ENCODE measurements around the gene USP22. TPM values are rescaled to one million over a fixed set of nuclear protein-coding genes. Genes with fewer than 3 reads are reported as not detected.

Gene USP22
- total RNA-seq, 1 donor from 2014 or later, result 160 TPM

DNA sequence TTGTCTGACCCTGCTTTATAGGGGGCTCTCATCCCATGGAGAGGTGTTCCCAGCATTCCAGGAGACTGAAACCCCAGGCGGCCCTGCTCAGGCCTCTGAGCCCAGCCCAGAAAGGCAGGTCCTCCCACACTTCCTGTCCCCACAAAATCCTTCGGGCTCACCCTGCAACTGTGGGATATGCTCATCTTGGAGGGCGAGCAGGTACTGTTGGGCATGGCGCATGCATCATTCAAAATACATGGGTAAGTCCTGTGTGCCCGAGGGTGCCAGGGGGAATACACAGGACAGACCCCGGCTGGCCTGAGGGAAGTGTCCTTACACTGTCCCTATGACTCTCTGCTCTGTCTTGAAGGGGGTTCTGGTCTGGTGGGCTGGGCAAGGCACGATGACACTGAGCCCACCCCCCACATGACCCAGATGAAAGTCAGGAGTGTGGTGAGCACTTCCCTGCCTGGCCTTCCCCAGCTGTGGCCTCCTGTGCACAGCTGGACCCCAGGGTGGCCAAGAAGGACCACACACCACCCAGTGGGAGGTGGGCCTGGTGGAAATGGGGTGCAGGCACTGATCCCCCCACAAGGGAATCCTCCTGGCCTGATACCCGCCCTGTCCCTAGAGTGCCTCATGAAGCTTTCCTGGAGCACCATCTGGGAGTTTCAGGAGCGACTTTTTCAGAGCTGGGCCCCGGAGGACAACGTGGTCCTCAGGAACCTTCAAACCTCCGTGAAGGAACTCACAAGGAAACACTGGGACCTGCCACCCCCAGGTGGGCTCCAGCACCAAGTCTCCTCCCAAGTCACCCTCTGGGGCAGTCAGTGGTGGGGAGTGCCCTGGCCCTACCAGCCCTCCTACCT lies 46.7 kb downstream of the USP22 start:
- peaks cover 23% of the 10 kb centered on the region for H3K4me1 ChIP-seq
- peak; percentile 45 for DNase-seq
- no peaks in the 10 kb centered on the region for H3K27me3 ChIP-seq
- no peak for TF ChIP-seq CTCF (IDR thresholded peaks at IDR 0.05)
- no peak overlapping the region for H3K27ac ChIP-seq
- ATAC-seq, result no peak
- H3K36me3 ChIP-seq, result peaks cover 21% of the 10 kb centered on the region
- intact Hi-C loops (cut with DNase I), result no loop called here
- no peaks in the 10 kb centered on the region for H3K9me3 ChIP-seq
- H3K4me3 ChIP-seq, result no peak overlapping the region

DNA sequence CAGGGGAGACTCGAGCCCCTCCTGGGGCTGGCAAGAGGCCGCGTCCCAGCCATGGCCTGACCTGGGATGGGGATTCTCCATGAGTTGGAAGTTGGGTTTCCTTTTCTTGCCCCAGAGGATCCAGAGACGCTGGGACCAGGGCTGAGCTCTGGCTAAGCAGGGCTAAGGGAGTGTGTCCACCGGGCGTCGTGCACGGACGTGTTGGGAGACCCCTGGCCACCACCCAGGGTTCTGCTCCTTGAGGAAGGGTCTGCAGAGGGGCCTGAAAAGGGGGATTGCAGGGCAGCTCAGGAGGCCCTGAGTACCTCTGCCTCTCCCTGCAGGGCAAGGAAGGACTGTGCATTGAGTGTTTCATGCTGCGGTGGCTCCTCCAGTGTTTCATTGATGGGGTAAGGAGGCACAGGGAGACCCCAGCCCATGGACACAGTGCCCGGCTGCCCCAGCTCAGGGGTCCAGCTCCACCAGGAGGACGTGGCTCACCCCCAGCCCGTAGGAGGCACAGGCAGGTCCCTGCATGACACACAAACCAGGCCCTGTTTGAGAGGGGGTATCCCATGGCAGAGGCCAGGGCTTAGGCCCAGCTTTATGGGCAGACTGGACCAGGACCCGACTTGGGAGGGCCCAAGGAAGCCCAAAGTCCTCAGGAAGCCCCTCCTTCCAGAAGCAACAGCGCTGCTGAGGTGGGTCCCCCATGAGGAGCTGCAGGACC lies 47.5 kb downstream of the USP22 start:
- Histone ChIP-seq H3K9me3 (no peaks in the 10 kb centered on the region), H3K27me3 (no peaks in the 10 kb centered on the region), H3K4me1 (peaks cover 23% of the 10 kb centered on the region), H3K27ac (no peak overlapping the region), H3K4me3 (no peak overlapping the region), H3K36me3 (peaks cover 16% of the 10 kb centered on the region)
- TF ChIP-seq CTCF (IDR thresholded peaks at IDR 0.05), result no peak
- DNase-seq (peak; percentile 53), ATAC-seq (no peak)
- intact Hi-C loops (cut with DNase I), result no loop called here

- DNase-seq (no peak), ATAC-seq (no peak)
- H3K9me3 ChIP-seq, result no peaks in the 10 kb centered on the region
- peaks cover 19% of the 10 kb centered on the region for H3K4me1 ChIP-seq
- no peak for TF ChIP-seq CTCF (IDR thresholded peaks at IDR 0.05)
- no peak overlapping the region for H3K4me3 ChIP-seq
- H3K36me3 ChIP-seq, result peaks cover 10% of the 10 kb centered on the region
- intact Hi-C loops (cut with DNase I), result no loop called here
- no peaks in the 10 kb centered on the region for H3K27me3 ChIP-seq
- no peak overlapping the region for H3K27ac ChIP-seq
These were observed 48.0 kb downstream of the USP22 start for GRCh38 chr17:20994779-20995149.

- intact Hi-C loops (cut with DNase I), result no loop called here
- no peak overlapping the region for H3K4me3 ChIP-seq
- peaks cover 8% of the 10 kb centered on the region for H3K36me3 ChIP-seq
- H3K9me3 ChIP-seq, result no peaks in the 10 kb centered on the region
- ATAC-seq, result peak; percentile 34
- no peaks in the 10 kb centered on the region for H3K27me3 ChIP-seq
- peaks cover 12% of the 10 kb centered on the region for H3K4me1 ChIP-seq
- peak; percentile 68 for DNase-seq
- no peak overlapping the region for H3K27ac ChIP-seq
- no peak for TF ChIP-seq CTCF (IDR thresholded peaks at IDR 0.05)
These were observed 48.7 kb downstream of the USP22 start for GRCh38 chr17:20993863-20994778.

DNA sequence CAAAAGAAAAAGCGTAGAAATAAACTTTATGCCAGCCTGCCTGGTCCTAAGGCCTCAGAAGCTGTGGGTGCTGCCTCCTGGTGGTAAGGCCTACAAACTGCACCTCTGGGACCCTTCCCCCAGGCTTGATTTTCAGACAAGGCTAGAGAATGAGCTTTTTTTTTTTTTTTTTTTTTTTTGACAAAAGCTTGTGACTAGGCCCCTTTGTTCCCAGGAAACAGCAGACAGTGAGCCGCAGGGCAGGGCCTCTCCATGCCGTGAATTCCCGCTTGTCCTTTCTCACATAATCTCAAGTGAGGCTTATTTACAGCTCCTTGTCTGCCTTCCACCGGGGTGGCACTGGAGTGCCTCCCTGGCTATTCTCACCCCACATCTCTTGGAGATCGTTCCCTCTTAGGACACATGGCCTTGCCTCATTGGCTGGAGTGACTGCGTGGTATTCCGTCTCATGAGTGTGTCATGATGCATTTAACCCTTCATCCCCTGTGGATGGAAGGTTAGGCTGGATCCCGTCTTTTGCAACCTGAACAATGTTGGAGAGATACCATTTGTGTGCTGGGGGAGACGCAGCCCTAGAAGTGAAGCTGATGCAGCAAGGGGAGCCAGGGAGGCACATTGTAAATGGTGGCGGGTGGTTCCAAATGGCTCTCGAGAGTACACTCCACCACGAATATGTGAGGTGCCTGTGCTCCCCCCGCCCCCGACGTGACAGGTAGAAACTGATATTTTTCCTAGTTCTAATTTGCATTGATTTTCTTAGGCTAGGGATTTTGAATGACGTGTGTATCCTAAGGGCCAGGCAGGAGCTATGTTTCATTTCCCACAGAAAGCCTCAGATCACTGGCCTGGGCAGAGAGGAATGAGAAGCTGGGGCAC lies 49.6 kb downstream of the USP22 start:
- TF ChIP-seq CTCF (IDR thresholded peaks at IDR 0.05), result peak; percentile 87
- Histone ChIP-seq H3K4me1 (peaks cover 9% of the 10 kb centered on the region), H3K36me3 (peaks cover 5% of the 10 kb centered on the region), H3K4me3 (no peak overlapping the region), H3K27me3 (no peaks in the 10 kb centered on the region), H3K9me3 (no peaks in the 10 kb centered on the region), H3K27ac (no peak overlapping the region)
- DNase-seq (peak; percentile 69), ATAC-seq (peak; percentile 70)
- intact Hi-C loops (cut with DNase I), result no loop called here
